22Rv1 (cell line): ENCODE results near the gene KRT7.
"Not testable (repeated sequence)": the region's sequence is repeated elsewhere in the genome, so short reads cannot be mapped to it uniquely, and the experiment has no call there.

Source experiments
- H3K27ac ChIP-seq: fragments of 450-650 bp; 2 replicates; pipeline ENCODE4 v1.5.1; 2017
- ZFX ChIP-seq: fragments of 450-650 bp; IDR thresholded peaks from 2 replicates; pipeline ENCODE4 v1.6.1; 2017; ENCODE audit warnings: antibody characterized with exemption, borderline replicate concordance
- TF ChIP-seq, protein P1 (sequence below): fragments of 450-650 bp; IDR thresholded peaks from 2 replicates; pipeline ENCODE4 v1.5.1; 2017; ENCODE audit warnings: mild to moderate bottlenecking

The KRT7 gene

GRCh38 chr12:52238207-52238840 is 5.3 kb downstream of the KRT7 start:
- no peak overlapping the region for H3K27ac ChIP-seq

DNA sequence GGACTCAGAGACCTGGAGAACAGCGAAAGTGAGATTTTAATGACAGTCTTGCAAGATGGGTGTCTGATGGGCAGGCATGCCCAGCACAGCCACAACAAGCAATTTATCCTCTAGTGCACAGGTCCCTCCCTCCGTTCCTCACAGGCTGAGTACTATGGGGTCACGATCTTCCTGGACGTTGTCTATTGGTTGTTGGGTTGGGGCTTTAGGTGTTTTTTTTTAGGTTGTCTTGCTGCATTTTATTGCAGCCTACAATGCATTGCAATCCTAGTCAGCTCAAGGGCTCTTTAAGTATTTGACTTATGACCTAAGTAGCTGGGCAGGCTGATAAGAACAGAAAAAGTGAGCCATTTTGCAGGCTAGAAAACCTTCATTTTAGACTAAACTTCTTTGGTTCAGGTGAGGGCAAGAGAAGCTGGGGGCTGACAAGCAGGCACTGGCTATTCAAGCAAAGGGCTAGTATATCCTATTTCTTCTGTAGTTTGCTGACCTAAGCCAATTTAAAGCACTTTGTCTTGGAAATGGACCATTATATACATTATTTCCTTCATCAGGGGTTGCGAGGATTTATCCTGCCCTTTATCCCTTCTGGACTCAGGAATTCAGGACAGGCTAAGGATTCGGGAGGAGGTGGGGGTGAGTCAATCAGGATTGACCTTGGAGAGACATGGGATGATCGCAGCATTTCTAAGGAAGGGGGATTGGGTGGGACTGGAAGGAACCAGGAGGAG is 6.0 kb downstream of the KRT7 start:
- H3K27ac ChIP-seq: no peak overlapping the region
- TF ChIP-seq, protein P1, sequence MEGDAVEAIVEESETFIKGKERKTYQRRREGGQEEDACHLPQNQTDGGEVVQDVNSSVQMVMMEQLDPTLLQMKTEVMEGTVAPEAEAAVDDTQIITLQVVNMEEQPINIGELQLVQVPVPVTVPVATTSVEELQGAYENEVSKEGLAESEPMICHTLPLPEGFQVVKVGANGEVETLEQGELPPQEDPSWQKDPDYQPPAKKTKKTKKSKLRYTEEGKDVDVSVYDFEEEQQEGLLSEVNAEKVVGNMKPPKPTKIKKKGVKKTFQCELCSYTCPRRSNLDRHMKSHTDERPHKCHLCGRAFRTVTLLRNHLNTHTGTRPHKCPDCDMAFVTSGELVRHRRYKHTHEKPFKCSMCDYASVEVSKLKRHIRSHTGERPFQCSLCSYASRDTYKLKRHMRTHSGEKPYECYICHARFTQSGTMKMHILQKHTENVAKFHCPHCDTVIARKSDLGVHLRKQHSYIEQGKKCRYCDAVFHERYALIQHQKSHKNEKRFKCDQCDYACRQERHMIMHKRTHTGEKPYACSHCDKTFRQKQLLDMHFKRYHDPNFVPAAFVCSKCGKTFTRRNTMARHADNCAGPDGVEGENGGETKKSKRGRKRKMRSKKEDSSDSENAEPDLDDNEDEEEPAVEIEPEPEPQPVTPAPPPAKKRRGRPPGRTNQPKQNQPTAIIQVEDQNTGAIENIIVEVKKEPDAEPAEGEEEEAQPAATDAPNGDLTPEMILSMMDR: no peak
- TF ChIP-seq ZFX: no peak

More at GRCh38 chr12:52238207-52238840, 5.3 kb downstream of the KRT7 start:
- TF ChIP-seq ZFX: no peak
- TF ChIP-seq, protein P1: no peak

- H3K27ac ChIP-seq: no peak overlapping the region
- TF ChIP-seq, protein P1: no peak
- TF ChIP-seq ZFX: no peak
Observed at GRCh38 chr12:52239767-52240166, 6.7 kb downstream of the KRT7 start.

- not testable (repeated sequence) for H3K27ac ChIP-seq
Observed at GRCh38 chr12:52240247-52240646, 7.2 kb downstream of the KRT7 start.

- TF ChIP-seq ZFX: no peak
- TF ChIP-seq, protein P1: no peak
- H3K27ac ChIP-seq: no peak overlapping the region
Observed at GRCh38 chr12:52241205-52241842, 8.3 kb downstream of the KRT7 start.

- peak overlapping the region; percentile 1; the same call in 1 of the 2 replicates for H3K27ac ChIP-seq
- TF ChIP-seq, protein P1: no peak
- no peak for TF ChIP-seq ZFX
Observed at GRCh38 chr12:52242442-52243258, 9.6 kb downstream of the KRT7 start.

GRCh38 chr12:52243259-52243855 is 10.3 kb downstream of the KRT7 start:
- TF ChIP-seq ZFX: no peak
- TF ChIP-seq, protein P1: no peak

More at GRCh38 chr12:52243259-52243855, 10.3 kb downstream of the KRT7 start:
- peak overlapping the region; percentile 1; the same call in 1 of the 2 replicates for H3K27ac ChIP-seq
